DND-41 (cell line): ENCODE results near the gene EPHB6.

Experiments
- ATAC-seq: fragments of 200-7000 bp; cut with Tn5 transposase; 3 replicates; pipeline ENCODE4 v1.9.1; 2021; ENCODE audit warnings: low read depth; ENCODE audit not compliant: insufficient read depth
- DNase-seq: peaks from one replicate; pipeline ENCODE4 v3.0.0-alpha.2; 2020
- H2AFZ ChIP-seq: 2 replicates; pipeline ENCODE4 v1.6.0; 2012; ENCODE audit warnings: low read depth, low read length
- H3K27ac ChIP-seq: 2 replicates; pipeline ENCODE4 v1.5.1; 2012; ENCODE audit warnings: low read length, inconsistent platforms
- H3K27me3 ChIP-seq: fragments of 200-600 bp; sonication (generic); 2 replicates; pipeline ENCODE4 v1.6.0; 2012; ENCODE audit warnings: low read length, mild to moderate bottlenecking, inconsistent platforms; ENCODE audit not compliant: insufficient read depth, poor library complexity
- H3K36me3 ChIP-seq: 2 replicates; pipeline ENCODE4 v1.5.1; 2012; ENCODE audit warnings: low read length, inconsistent platforms; ENCODE audit not compliant: insufficient read depth
- H3K4me1 ChIP-seq: 2 replicates; pipeline ENCODE4 v1.5.1; 2012; ENCODE audit warnings: mild to moderate bottlenecking, low read length; ENCODE audit not compliant: insufficient read depth
- H3K4me2 ChIP-seq: 2 replicates; pipeline ENCODE4 v1.6.0; 2012; ENCODE audit warnings: mild to moderate bottlenecking, moderate library complexity, low read length, inconsistent platforms; ENCODE audit not compliant: insufficient read depth
- H3K4me3 ChIP-seq, 2 experiments: fragments of 200-600 bp in 1 of 2; shearing (Covaris generic) in 1 of 2; 2 replicates each; pipeline ENCODE4 v1.5.1; 2012 to 2016; ENCODE audit warnings: inconsistent platforms in 2 of 2, low read length in 2 of 2, mild to moderate bottlenecking in 2 of 2, low read depth in 1 of 2, moderate library complexity in 1 of 2
- H3K79me2 ChIP-seq: 2 replicates; pipeline ENCODE4 v1.6.0; 2012; ENCODE audit warnings: low read length, inconsistent platforms; ENCODE audit not compliant: insufficient read depth
- H3K9ac ChIP-seq: 2 replicates; pipeline ENCODE4 v1.6.0; 2012; ENCODE audit warnings: low read depth, mild to moderate bottlenecking, inconsistent platforms, low read length, moderate library complexity
- H3K9me3 ChIP-seq: 2 replicates; pipeline ENCODE4 v1.5.1; 2012; ENCODE audit warnings: low read length, moderate library complexity, mild to moderate bottlenecking, inconsistent platforms; ENCODE audit not compliant: insufficient read depth, severe bottlenecking
- H4K20me1 ChIP-seq: 2 replicates; pipeline ENCODE4 v1.6.0; 2012; ENCODE audit warnings: low read length; ENCODE audit not compliant: insufficient read depth
- EZH2 ChIP-seq: IDR thresholded peaks from 3 replicates; pipeline ENCODE4 v1.6.1; 2012; ENCODE audit warnings: borderline replicate concordance, low read depth, mild to moderate bottlenecking, moderate library complexity, low read length, inconsistent platforms; ENCODE audit not compliant: severe bottlenecking
- TF ChIP-seq, protein P1 (sequence below): IDR thresholded peaks from 2 replicates; pipeline ENCODE4 v1.5.1; 2012; ENCODE audit warnings: borderline replicate concordance, low read length, moderate library complexity, mild to moderate bottlenecking; ENCODE audit not compliant: poor library complexity, severe bottlenecking; ENCODE audit errors: extremely low read depth

Gene EPHB6

DNA sequence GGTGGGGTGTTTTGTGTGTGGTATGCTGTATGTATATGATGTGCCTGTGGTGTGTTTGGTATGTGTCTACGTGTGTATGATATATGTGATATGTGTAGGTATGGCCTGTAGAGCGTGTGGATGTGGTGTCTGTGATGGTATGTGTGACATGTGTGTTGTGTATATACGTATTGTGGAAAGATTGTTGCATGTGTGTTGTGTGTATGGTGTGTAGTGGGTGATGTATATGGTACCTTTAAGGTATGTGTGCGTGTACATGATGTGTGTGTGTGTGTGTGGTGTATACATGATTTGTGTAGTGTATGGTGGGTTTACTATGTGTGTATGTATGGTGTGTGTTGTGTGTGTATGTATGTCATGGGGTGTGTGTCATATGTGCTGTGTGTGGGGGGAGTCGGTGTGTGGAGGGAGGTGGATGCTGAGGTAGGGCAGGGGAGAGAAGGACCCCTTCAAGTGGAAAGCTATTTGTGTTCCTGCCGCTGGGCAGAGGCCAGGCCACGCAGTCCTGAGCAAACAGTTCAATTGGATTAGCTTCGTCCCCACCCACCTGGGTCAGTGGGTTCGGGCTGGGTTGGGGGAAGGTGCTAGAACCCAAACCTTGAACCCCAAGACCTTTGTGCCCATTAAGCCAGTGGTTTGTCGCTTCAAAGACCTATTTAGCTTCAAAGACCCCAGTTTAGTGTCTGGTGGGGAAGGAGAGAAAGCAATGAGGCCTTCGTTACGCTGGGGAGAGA, 32.6 kb downstream of the EPHB6 start:
- no peak for ATAC-seq

DNA sequence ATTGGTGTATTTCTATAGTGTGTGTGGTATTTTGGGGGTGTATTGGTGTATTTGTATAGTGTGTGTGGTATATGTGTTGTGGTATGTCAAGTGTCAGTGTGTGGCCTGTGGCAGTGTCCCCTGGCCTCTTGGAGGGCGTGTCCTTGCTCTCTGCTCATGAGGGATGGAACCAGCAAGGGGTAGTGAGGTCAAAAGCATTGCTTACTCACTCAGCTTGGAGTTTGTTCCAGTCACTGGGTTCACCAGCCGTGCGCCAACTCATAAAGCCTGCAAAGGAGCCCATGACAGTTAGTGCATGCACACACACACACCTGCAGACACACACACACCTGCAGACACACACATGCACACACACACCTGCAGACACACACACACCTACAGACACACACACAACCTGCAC, 34.9 kb downstream of the EPHB6 start:
- H3K79me2 ChIP-seq = no peaks in the 10 kb centered on the region
- H4K20me1 ChIP-seq = no peaks in the 10 kb centered on the region; the same call in 1 of the 2 replicates
- no peak overlapping the region for H3K27ac ChIP-seq
- no peaks in the 10 kb centered on the region for H3K9me3 ChIP-seq
- no peak for ATAC-seq
- no peak for DNase-seq
- no peaks in the 10 kb centered on the region for H3K4me1 ChIP-seq
- no peak overlapping the region for H3K4me3 ChIP-seq
- H3K36me3 ChIP-seq = no peaks in the 10 kb centered on the region
- no peak overlapping the region for H3K9ac ChIP-seq
- H3K4me2 ChIP-seq = no peak overlapping the region
- no peak overlapping the region for H2AFZ ChIP-seq
- no peak for TF ChIP-seq EZH2
- TF ChIP-seq, protein P1, sequence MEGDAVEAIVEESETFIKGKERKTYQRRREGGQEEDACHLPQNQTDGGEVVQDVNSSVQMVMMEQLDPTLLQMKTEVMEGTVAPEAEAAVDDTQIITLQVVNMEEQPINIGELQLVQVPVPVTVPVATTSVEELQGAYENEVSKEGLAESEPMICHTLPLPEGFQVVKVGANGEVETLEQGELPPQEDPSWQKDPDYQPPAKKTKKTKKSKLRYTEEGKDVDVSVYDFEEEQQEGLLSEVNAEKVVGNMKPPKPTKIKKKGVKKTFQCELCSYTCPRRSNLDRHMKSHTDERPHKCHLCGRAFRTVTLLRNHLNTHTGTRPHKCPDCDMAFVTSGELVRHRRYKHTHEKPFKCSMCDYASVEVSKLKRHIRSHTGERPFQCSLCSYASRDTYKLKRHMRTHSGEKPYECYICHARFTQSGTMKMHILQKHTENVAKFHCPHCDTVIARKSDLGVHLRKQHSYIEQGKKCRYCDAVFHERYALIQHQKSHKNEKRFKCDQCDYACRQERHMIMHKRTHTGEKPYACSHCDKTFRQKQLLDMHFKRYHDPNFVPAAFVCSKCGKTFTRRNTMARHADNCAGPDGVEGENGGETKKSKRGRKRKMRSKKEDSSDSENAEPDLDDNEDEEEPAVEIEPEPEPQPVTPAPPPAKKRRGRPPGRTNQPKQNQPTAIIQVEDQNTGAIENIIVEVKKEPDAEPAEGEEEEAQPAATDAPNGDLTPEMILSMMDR = no peak
- no peaks in the 10 kb centered on the region for H3K27me3 ChIP-seq

More for the DNA sequence above, 32.6 kb downstream of the EPHB6 start:
- no peak overlapping the region for H3K4me3 ChIP-seq
- no peaks in the 10 kb centered on the region for H3K36me3 ChIP-seq
- no peak overlapping the region for H3K4me2 ChIP-seq
- H4K20me1 ChIP-seq = no peaks in the 10 kb centered on the region; the same call in 1 of the 2 replicates
- H3K9me3 ChIP-seq = no peaks in the 10 kb centered on the region
- H3K27ac ChIP-seq = no peak overlapping the region
- H3K4me1 ChIP-seq = no peaks in the 10 kb centered on the region
- no peaks in the 10 kb centered on the region for H3K79me2 ChIP-seq
- no peak overlapping the region for H3K9ac ChIP-seq
- H2AFZ ChIP-seq = no peak overlapping the region
- no peaks in the 10 kb centered on the region for H3K27me3 ChIP-seq
- no peak for TF ChIP-seq EZH2
- TF ChIP-seq, protein P1 = no peak
- no peak for DNase-seq

- H2AFZ ChIP-seq = no peak overlapping the region
- no peak overlapping the region for H3K27ac ChIP-seq
- H3K9ac ChIP-seq = no peak overlapping the region
- H3K4me2 ChIP-seq = no peak overlapping the region
- ATAC-seq (0 out of 3 replicates have a peak, but pooled peaks have one; percentile 39), DNase-seq (no peak)
- no peaks in the 10 kb centered on the region for H3K4me1 ChIP-seq
- no peaks in the 10 kb centered on the region for H3K36me3 ChIP-seq
- TF ChIP-seq, protein P1 = no peak
- TF ChIP-seq EZH2 = no peak
- no peaks in the 10 kb centered on the region for H3K9me3 ChIP-seq
- H4K20me1 ChIP-seq = no peaks in the 10 kb centered on the region; the same call in 1 of the 2 replicates
- no peak overlapping the region for H3K4me3 ChIP-seq
- no peaks in the 10 kb centered on the region for H3K27me3 ChIP-seq
- no peaks in the 10 kb centered on the region for H3K79me2 ChIP-seq
These were observed 36.1 kb downstream of the EPHB6 start for GRCh38 chr7:142890874-142891485.
